H7 (cell line): ENCODE results near the gene COX6A2. TPM values are rescaled to one million over a fixed set of nuclear protein-coding genes. Genes with fewer than 3 reads are reported as not detected.
A peak's percentile ranks its signal among the peaks of the same experiment; 100 is the strongest.

ENCODE experiments used
- DNase-seq: peaks from one replicate; pipeline ENCODE4 v3.0.0; 2012
- H3K27me3 ChIP-seq: 2 replicates; pipeline ENCODE4 v1.6.0; 2011; ENCODE audit warnings: mild to moderate bottlenecking, low read length; ENCODE audit not compliant: control insufficient read depth, insufficient read depth
- H3K36me3 ChIP-seq: replicated peaks from 2 replicates; pipeline ENCODE4 v1.5.1; 2011; ENCODE audit warnings: low read length; ENCODE audit not compliant: control insufficient read depth, insufficient read depth
- H3K4me3 ChIP-seq: 2 replicates; pipeline ENCODE4 v1.5.1; 2011; ENCODE audit warnings: low read depth, mild to moderate bottlenecking, control low read depth, low read length, moderate library complexity; ENCODE audit not compliant: insufficient read depth
- total RNA-seq: library from RNA; depleted of rRNA; stranded (reverse); fragments of >200 nt; shearing (Covaris generic); gene quantifications from 2 replicates; pipeline ENCODE4 v1.2.3, GENCODE V29; 2014

COX6A2 gene
- total RNA-seq, 1 experiment from 2014 or later = not detected

DNA sequence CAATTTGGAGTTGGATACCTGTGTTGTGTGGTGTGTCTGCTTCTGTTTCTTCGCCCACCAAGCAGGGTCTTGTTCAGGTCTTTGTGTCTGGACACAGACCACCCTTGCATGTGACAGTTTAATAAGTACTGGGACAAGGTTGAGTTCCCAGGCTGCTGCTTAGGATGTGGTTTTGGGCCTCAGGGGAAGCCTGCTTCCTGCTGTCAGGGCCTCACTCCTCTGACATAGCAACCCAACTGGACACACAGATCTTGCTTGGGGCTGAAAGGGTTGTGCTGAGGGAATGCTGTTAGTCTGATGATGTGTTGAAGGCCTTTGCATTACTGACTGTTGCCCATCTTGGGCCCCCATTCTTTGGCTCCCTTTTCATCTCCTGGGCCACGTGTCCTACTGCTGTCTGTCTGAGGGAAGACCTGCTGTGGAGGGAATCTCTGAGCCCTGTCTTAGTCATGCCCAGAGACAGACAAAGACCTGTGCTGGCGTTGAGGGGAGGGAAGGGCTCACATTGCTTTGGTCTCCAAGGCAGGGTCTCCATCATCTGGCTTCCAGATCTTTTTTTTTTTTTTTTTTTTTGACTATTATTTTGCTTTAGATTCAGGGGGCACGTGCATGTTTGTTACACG lies 39.1 kb upstream of the COX6A2 start:
- Histone ChIP-seq H3K27me3 (peaks cover 1% of the 10 kb centered on the region; the same call in 1 of the 2 replicates), H3K4me3 (no peak overlapping the region), H3K36me3 (no peaks in the 10 kb centered on the region; the same call in 1 of the 2 replicates)
- peak; percentile 18 for DNase-seq

DNA sequence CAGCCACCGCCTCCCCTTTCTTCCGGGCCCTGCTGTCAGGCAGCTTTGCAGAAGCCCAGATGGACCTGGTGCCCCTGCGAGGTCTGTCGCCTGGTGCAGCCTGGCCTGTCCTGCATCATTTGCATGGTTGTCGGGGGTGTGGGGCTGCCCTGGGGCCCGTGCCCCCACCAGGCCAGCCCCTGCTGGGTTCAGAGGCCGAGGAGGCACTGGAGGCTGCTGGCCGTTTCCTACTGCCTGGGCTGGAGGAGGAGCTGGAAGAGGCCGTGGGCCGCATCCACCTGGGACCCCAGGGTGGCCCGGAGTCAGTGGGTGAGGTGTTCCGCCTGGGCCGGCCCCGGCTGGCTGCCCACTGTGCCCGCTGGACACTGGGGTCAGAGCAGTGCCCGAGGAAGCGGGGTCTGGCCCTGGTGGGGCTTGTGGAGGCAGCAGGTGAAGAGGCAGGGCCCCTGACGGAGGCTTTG lies 38.3 kb upstream of the COX6A2 start:
- Histone ChIP-seq H3K36me3 (no peaks in the 10 kb centered on the region; the same call in 1 of the 2 replicates), H3K27me3 (peaks cover under 1% of the 10 kb centered on the region; the same call in 1 of the 2 replicates), H3K4me3 (no peak overlapping the region)
- DNase-seq = no peak

DNA sequence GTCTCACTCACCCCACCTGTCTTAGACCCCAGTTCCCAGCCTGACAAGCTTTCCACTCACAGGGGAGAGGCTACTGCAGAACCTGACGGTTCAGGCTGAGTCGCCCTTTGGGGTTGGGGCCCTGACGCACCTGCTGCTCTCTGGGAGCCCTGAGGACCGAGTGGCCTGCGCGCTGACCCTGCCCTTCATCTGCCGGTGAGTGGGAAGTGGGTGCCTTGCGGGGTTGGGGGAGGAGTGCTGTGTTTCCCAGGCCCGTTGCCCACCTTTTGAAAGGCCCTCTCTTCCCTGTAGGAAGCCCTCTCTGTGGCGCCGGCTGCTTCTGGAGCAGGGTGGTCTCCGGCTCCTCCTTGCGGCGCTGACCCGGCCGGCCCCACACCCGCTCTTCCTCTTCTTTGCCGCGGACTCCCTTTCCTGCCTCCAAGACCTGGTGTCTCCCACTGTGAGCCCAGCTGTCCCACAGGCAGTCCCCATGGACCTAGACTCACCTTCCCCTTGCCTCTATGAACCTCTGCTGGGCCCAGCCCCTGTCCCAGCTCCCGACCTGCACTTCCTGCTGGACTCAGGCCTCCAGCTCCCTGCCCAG lies 37.7 kb upstream of the COX6A2 start:
- peak; percentile 27 for DNase-seq
- Histone ChIP-seq H3K4me3 (no peak overlapping the region), H3K36me3 (no peaks in the 10 kb centered on the region; the same call in 1 of the 2 replicates), H3K27me3 (no peaks in the 10 kb centered on the region)

DNA sequence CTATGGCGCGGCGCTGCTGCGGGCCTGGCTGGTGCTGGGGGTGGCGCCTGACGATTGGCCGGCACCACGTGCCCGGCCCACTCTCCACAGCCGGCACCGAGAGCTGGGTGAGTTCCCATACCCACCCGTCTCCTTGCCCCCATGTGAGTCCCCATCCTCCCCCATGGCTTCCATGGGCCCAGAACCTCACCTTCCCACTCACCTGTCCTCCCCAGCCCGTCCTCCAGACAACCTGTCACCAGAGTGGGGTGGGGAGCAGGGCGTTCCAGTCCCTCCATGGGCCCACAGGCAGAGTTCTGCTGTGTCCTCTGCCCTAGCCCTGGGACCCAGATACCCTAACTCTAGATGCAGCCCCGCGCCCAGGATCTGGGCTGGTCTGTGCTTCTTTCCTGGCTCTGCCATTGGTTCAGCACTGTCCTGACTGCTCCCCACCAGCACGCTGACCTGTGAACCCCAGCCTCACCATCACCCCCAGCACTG lies 36.7 kb upstream of the COX6A2 start:
- Histone ChIP-seq H3K27me3 (no peaks in the 10 kb centered on the region), H3K36me3 (no peaks in the 10 kb centered on the region; the same call in 1 of the 2 replicates), H3K4me3 (no peak overlapping the region)
- DNase-seq = peak; percentile 6

DNA sequence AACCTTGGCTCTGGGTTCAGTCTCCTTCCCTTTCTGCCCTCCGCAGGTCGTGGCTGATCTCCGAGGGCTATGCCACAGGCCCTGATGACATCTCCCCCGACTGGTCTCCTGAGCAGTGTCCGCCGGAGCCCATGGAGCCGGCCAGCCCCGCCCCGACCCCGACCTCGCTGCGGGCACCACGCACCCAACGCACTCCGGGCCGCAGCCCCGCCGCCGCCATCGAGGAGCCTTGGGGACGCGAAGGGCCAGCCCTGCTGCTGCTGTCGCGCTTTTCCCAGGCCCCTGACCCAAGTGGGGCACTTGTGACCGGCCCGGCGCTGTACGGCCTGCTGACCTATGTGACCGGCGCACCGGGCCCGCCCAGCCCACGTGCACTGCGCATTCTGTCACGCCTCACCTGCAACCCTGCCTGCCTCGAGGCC lies 36.2 kb upstream of the COX6A2 start:
- H3K36me3 ChIP-seq = no peaks in the 10 kb centered on the region; the same call in 1 of the 2 replicates
- H3K4me3 ChIP-seq = no peak overlapping the region

DNA sequence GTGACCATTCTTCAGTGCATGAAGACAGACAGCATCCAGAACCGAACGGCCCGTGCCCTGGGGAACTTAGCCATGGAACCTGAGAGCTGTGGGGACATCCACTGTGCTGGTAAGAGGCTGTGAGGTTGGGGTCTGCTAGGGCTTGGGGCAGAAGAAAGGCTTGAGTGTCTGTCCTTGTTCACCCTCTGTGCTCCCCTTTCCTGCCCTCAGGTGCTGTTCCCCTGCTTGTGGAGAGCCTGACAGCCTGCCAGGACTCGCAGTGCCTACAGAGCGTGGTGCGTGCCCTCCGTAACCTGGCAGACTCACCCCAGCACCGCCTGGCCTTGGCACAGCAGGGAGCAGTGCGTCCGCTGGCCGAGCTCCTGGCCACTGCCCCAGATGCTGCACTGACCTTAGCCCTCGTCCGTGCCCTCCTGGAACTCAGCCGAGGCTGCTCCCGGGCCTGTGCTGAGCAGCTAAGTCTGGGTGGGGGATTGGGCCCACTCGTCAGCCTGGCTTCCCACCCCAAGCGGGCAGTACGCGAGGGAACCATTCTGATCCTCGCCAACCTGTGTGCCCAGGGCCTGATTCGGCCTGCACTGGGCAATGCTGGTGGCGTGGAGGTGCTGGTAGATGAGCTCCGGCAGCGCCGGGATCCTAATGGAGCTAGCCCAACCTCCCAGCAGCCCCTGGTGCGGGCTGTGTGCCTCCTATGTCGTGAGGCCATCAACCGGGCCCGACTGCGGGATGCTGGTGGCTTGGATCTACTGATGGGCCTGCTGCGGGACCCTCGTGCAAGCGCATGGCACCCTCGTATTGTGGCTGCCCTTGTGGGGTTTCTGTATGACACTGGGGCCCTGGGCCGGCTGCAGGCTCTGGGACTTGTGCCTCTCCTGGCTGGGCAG lies 34.0 kb upstream of the COX6A2 start:
- Histone ChIP-seq H3K36me3 (no peaks in the 10 kb centered on the region; the same call in 1 of the 2 replicates), H3K27me3 (no peaks in the 10 kb centered on the region), H3K4me3 (no peak overlapping the region)
- DNase-seq = no peak

More for the DNA sequence above, 36.2 kb upstream of the COX6A2 start:
- H3K27me3 ChIP-seq = no peaks in the 10 kb centered on the region
- peak; percentile 32 for DNase-seq

DNA sequence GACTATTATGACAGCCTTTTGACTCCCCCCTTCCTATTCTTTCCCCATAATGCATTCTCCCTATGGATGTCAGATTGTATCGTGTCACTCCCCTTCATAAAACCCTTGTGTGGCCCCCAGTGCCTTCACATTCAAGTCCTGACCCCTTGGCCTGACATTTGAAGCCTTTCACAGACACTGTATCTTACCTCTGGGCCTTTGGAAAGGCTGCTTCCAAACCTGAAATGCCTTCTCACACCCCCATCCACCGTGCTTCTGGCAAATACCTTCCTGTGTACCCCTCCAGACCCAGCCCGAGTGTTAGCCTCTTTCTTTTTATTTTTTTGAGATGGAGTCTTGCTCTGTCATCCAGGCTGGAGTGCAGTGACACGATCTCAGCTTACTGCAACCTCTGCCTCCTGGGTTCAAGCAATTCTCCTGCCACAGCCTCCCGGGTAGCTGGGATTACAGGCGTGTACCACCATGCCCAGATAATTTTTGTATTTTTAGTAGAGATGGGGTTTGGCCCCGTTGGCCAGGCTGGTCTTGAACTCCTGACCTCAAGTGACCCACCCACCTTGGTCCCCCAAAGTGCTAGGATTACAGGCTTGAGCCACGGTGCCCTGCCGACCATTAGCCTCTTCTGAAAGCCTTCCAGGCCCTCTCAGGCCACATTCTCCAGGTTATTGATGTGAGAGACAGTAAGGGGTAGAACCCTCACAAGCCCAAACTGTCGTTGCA lies 33.2 kb upstream of the COX6A2 start:
- Histone ChIP-seq H3K4me3 (no peak overlapping the region), H3K27me3 (no peaks in the 10 kb centered on the region), H3K36me3 (no peaks in the 10 kb centered on the region; the same call in 1 of the 2 replicates)
- DNase-seq = no peak

DNA sequence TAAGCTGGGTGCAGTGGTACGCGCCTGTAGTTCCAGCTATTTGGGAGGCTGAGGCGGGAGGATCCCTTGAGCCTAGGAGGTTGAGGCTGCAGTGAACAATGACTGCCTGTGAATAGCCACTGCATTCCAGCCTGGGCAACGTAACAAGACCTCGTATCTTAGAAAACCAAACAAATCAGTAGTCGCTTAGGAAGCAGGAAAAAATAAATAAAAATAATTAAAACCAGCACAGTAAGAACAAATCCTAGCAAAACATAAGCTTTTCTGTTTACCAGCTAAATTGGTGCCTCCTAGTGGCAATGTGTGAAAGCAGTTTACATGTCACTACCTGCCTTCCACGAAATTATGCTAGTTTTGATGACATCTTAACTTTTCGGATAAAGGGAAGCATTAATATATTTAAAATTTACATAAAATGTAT lies 32.4 kb upstream of the COX6A2 start:
- no peak overlapping the region for H3K4me3 ChIP-seq
- H3K36me3 ChIP-seq = no peaks in the 10 kb centered on the region; the same call in 1 of the 2 replicates
- no peaks in the 10 kb centered on the region for H3K27me3 ChIP-seq
- DNase-seq = no peak

- peak; percentile 99 for DNase-seq
- H3K27me3 ChIP-seq = no peaks in the 10 kb centered on the region
These were observed 31.8 kb upstream of the COX6A2 start for GRCh38 chr16:31459687-31460581.

GRCh38 chr16:31458844-31459686 lies 30.9 kb upstream of the COX6A2 start, which contains the start of gene ARMC5:
Gene ARMC5, plus strand, starts transcription at chr16:31459501. Its CDS starts 24 bp downstream, at chr16:31459525.
- Histone ChIP-seq H3K27me3 (no peaks in the 10 kb centered on the region), H3K36me3 (no peaks in the 10 kb centered on the region), H3K4me3 (peak within 1 kb of the TSS; percentile 83)
- DNase-seq = peak; percentile 93

More at GRCh38 chr16:31459687-31460581, 31.8 kb upstream of the COX6A2 start:
- H3K4me3 ChIP-seq = peak overlapping the region; percentile 83
- H3K36me3 ChIP-seq = no peaks in the 10 kb centered on the region; the same call in 1 of the 2 replicates

GRCh38 chr16:31458073-31458843 lies 30.1 kb upstream of the COX6A2 start:
- peak overlapping the region; percentile 83 for H3K4me3 ChIP-seq
- H3K36me3 ChIP-seq = no peaks in the 10 kb centered on the region
- DNase-seq = peak; percentile 71
- H3K27me3 ChIP-seq = no peaks in the 10 kb centered on the region

- no peaks in the 10 kb centered on the region for H3K27me3 ChIP-seq
- no peak overlapping the region for H3K4me3 ChIP-seq
- H3K36me3 ChIP-seq = no peaks in the 10 kb centered on the region
- no peak for DNase-seq
These were observed 28.8 kb upstream of the COX6A2 start for GRCh38 chr16:31456988-31457360.
